Suppressor macrophage treated with lipopolysaccharide for 1 hour (primary cell): ENCODE results near the gene LRRK1.

Experiments used
- DNase-seq, 3 donors: peaks; one replicate each; pipeline ENCODE4 v3.0.0-alpha.2; 2020 to 2022

Gene LRRK1, protein sequence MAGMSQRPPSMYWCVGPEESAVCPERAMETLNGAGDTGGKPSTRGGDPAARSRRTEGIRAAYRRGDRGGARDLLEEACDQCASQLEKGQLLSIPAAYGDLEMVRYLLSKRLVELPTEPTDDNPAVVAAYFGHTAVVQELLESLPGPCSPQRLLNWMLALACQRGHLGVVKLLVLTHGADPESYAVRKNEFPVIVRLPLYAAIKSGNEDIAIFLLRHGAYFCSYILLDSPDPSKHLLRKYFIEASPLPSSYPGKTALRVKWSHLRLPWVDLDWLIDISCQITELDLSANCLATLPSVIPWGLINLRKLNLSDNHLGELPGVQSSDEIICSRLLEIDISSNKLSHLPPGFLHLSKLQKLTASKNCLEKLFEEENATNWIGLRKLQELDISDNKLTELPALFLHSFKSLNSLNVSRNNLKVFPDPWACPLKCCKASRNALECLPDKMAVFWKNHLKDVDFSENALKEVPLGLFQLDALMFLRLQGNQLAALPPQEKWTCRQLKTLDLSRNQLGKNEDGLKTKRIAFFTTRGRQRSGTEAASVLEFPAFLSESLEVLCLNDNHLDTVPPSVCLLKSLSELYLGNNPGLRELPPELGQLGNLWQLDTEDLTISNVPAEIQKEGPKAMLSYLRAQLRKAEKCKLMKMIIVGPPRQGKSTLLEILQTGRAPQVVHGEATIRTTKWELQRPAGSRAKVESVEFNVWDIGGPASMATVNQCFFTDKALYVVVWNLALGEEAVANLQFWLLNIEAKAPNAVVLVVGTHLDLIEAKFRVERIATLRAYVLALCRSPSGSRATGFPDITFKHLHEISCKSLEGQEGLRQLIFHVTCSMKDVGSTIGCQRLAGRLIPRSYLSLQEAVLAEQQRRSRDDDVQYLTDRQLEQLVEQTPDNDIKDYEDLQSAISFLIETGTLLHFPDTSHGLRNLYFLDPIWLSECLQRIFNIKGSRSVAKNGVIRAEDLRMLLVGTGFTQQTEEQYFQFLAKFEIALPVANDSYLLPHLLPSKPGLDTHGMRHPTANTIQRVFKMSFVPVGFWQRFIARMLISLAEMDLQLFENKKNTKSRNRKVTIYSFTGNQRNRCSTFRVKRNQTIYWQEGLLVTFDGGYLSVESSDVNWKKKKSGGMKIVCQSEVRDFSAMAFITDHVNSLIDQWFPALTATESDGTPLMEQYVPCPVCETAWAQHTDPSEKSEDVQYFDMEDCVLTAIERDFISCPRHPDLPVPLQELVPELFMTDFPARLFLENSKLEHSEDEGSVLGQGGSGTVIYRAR (N-terminal part only)

DNA sequence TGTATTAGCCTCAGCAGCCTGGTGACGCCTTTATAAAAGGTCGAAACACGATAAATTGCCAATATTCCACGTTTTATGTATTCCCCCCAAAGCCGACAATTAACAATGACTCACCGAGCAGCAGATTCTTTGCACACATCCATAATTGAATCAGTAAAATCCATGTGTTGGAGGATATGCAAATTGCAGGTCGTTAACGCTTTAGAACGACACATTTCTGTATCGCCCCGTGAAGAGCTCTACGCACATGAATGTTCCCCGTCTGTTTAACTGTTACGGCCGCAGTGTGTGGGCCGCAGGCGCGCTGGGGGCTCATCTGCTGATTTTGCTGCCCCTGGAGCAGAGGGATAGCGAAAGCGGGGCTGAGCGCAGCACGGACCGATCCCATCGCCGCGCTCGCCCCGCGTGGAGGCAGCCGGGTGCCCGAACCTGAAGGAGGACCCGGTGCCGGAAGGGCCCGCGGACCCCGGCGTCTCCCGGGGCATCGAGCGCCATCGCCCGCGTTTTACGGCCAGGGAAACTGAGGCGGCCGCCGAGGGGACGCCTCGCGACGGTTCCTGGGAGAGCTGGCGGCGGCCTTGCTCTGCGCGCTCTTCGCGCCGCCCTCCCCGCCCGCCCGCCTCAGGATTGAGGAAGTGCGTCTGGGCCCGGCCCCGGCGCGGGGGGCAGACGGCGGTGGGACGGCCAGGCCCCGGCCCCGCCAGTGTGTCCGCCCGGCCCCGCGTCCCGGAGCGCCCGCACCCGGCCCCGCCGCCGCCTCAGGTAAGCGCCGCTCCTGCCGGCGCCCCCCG, at the start of gene LRRK1:
LRRK1 (plus strand) TSS at position 668 of the 791 bp plus-strand sequence. CDS start 5,276 bp downstream, outside the sequence.
- DNase-seq = peak; percentile 65 to 92 (median 84)

DNA sequence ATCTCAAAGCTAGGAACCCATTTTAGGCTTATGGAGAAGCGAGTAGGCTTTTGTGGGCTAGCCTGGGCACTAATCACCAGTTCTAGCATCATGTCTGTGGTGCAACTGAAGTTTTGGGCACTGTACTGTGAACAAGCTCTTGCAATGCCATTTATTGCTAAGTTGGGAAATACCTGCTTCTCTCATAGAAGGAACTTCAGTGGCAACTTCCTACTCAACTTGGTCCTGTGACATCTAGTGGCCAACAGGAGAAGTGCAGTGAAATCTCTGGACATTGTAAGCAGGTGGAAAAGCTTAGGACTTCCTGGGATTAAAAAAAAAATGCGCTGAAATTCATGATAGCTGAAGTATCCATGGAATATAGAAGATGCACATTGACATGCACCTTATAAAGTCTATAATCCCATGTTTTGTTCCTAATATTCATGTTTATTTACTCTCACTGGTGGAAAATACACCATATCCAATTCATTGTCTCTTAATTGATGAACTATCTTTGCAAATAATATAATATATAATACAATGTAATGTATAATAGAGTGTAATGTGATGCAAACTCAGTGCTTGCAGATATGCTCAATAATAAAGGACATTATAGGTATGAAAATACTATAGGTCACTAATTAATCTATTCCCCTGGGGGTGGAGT, 46.0 kb upstream of the LRRK1 start:
- DNase-seq = peak; percentile 83 to 94 (median 93)

DNA sequence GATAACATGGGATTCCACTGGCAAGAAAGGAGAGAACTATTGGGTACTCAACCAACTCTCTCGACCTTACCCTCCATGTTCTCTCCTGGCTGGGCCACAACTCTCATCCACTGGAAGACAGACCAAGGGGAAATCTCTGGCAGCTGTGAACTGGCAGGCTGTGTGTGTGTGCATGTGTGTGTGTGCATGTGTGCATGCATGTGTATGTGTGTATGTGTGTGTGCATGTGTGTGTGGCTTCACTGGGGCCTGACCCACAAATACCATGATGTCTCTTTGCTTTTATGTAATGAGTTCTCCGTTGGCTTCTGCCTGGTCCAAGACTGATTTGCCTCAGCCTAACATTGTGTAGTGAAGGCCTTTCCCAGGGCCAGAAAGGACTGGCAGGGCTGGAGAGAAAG, 43.7 kb upstream of the LRRK1 start:
- no peak for DNase-seq

DNA sequence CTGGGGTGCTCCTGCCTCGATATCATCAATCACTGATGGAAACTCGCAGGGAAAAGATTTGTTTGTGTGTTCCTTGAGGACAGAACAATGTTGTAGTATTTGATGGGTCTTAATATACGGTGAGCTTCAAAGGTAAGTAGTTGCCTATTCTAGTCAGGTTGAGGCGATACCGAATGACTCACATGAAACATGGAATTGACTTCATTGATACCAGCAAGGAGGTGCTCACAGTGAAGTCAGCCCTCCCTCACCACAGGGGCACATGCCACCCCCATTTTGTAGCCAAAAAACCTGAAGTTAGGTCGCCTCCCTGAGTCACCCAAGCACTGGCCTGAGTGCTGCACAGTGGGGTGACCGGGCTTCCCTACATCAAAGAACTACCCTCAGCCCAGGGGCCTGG, 43.2 kb upstream of the LRRK1 start:
- no peak for DNase-seq

DNA sequence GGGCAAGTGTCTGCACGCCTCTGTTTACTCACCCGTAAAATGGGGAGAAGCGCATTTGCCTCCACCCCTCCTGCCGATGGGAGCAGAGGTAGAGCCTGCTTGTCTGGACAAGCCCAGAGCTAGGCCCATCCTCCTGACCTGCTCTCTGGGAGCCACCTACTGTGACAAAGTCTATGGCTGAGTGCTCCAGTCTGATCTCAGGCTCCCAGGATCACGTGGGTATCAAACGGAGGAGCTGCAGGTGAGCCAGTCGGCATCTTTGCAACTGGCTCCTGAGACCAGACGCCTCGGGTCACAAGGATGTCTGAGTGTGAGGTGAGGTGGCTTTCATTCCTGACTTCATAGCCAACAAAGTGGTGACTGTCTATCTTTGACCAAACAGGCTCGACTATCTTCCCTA, 41.6 kb upstream of the LRRK1 start:
- no peak for DNase-seq

DNA sequence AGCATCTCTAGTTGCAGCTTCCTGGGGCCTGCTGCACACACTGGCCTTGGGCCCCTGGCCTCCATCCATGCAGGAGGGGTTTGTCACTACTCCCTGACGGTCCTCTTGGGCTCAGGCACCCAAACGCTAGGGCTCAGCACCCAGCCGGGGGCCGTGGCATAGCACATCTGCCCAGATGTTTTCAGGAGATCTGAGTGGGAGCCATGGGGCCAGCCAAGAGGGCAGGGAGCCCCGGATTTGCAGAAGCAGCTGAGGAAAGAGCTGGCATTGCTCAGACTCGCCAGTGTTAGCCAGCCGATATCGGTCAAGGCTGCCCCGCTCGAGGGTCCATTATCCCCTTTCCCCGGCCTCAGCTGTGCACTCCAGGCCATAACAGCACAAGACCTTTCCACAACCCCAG, 41.0 kb upstream of the LRRK1 start:
- DNase-seq = no peak

DNA sequence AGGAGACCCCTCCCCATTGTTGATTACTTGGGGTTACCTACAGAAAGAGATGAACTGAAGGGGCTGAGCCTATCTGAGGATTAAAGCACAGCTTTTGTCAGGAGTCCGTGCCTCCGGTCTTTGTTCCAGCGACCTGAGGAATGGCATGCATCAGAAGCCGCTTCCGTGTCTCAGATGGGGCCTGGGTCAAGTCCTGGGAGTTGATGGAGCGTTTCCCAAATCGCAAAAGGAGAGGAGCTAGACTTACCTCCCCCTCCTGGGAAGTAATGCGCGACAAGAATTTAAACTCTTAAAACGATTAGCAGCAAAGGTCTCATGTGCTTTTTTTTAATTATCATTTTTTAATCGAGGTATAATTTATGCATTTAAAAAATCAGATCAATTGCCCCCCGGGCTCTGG, 40.5 kb upstream of the LRRK1 start:
- DNase-seq = no peak

DNA sequence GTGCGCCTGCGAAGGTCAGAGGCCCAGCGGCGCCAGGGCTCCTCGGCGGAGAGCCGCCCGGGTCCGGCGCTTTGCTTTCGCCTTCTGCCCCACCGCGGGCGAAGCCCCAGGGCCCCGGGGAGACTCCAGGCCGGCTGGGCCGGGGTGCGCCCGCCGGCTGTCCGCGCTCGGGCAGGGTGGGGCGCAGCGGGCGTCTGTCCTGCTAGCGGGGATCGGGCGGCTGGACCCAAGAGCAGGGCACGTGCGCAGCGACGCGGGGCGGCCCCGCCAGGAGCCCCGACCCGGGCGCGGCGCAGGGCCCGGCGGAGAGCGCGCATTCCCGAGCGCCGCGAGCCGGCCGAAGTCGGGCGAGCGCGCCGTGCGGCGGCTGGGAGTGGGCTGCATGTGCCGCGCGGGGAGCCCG, 40.1 kb upstream of the LRRK1 start:
- peak in 2 of 3 donors; percentile 15 to 39 for DNase-seq

DNA sequence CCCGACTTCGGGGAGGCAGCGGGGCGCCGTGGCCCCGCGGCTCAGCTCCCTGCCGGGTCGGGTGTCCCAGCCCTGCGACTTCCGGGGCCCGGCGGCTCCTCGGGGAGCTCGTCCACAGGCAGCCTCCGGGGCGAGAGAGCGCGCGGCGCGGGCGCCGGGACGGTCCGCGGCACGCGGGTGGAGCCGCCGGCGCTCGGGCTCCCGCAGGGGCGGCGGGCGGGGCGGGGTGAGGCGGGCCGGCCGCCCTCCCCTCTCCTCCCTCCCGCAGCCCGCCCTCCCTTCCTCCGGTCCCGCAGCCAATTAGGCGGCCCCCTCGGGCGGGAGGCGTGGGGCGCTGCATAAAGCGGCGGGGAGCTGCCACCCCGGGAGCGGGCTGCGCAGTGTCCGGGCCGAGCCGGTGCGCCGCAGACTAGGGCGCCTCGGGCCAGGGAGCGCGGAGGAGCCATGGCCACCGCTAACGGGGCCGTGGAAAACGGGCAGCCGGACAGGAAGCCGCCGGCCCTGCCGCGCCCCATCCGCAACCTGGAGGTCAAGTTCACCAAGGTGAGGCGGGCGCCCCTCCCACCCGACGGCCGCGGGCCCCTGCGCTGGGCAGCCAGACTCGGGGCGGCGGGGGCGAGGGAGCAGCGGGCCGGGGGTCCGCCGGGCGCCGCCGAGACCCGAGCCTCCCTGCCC, 39.6 kb upstream of the LRRK1 start, which contains the start of gene ALDH1A3:
ALDH1A3 (plus strand) TSS at position 368 of the 675 bp plus-strand sequence; CDS start at position 445, 77 bp downstream.
- peak in 2 of 3 donors; percentile 23 to 62 for DNase-seq

DNA sequence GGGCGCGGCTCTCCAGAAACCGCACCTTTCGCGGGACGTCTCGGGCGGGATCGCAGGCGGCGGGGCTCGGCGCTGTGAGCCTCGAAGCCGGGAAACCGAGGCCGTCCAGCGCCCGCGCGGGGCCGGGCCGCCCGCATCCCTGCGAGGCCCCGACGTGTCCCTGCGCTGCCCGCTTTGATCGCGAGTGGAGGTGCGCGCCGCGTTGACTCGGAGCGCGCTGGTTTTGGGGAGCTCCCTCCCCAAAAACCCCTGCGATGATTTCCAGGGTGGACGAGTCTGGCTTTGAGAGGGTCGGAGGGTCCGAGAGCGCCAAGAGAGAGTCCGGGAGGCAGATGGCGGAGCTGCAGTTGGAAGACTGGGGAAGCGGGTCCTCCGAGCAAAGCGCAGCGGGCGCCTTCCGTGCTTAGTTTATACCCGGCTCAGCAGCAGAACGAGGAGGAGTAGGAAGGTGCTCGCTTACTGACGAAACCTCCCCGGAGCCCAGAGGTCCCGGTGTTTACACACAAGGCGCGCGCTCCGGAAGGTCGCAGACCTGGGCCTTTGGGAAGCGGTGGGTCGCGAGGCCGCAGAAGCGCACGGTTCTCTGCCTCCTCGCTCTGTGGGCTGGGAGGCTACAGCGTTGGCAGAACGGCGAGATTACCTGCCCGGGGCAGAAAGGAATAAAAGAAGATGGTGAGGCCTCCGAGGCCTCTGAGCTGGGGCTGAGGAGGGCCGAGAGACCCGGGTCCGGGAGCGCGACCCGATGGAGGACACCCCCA, 38.8 kb upstream of the LRRK1 start:
- DNase-seq = peak in 1 of 3 donors; percentile 12

DNA sequence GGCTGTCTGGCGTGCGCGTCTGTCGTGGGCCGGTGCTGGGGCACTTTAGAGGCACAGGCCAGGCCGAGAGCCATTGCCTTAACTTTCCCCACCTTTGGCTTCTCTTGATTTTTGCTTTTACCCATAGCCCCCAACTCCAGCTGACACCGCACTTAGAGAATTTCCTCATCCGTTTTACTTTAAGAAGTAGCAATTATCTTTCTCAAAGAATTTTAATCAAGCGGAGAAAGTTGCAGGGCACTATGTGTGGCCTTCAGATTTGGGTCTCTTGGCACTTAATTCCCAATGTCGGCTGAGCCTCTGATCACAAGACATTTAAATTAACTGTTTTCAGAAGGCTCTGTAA, 38.3 kb upstream of the LRRK1 start:
- no peak for DNase-seq

DNA sequence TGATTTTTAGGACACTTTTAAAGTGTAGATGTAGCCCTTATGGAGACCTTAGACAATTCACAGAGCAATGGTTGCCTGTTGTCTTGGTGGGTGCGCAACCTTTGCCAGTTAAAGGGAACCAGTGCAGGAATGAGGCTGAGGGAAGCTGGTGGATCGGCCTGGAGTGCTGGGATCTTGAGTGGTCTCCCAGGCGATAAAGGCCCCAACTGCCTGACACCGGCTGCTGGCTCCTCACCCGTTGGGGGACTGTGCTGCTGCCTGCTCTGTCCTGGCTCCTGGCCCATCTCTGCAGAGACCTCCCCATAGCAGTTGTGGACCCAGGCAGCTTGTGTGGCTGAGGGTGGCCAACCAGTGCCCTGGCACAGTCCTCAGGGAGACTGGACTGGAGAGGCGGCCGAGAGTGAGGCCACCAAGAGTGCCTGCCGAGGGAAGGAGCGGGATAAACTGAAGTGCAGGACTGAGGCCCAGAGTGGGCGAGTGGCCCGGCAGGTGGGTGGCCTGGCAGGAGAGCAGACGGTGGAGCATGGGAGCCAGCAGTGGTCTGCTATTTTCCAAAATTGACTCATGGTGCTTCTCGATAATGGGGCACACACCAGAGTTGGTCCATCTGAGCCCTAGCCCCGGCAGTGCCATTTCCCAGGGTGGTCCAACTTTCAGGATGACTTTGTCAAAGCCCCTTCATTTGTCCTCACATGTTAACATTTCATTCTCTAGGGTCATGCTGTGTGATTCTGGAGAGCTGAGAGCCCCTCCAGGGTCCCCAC, 37.4 kb upstream of the LRRK1 start:
- no peak for DNase-seq

DNA sequence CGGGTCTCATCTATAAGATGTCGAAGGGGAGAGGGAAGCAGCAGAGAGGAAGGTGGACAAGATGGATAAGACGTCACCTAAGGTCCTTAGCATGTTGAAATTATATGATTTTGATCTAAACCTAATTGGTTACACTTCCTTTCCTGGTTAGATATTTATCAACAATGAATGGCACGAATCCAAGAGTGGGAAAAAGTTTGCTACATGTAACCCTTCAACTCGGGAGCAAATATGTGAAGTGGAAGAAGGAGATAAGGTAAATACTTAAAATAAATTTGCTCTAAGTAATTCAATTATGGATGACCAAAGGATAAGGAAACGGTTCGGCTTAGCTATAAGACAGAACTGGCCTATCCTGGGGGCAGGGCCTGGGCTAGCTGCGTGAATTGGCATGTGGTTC, 34.0 kb upstream of the LRRK1 start:
- DNase-seq = no peak

DNA sequence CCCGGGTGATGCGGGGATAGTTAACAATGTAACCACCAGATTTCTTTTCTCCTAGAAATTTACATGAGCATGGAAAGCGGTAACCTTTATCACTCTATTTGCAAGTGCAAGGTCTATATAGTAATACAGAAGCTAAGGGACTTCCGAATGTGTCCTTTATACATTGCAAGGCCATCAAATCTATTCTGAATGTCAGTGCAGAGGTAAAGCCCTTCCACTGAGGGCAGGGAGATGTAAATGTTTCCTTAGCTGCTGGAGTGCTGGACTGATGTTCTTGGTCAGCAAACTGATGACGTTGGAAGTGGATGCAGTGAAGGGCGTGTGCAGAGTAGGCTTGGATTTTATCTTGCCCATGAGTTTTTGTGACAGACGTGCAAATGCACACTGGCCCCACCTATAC, 33.3 kb upstream of the LRRK1 start:
- DNase-seq = no peak

DNA sequence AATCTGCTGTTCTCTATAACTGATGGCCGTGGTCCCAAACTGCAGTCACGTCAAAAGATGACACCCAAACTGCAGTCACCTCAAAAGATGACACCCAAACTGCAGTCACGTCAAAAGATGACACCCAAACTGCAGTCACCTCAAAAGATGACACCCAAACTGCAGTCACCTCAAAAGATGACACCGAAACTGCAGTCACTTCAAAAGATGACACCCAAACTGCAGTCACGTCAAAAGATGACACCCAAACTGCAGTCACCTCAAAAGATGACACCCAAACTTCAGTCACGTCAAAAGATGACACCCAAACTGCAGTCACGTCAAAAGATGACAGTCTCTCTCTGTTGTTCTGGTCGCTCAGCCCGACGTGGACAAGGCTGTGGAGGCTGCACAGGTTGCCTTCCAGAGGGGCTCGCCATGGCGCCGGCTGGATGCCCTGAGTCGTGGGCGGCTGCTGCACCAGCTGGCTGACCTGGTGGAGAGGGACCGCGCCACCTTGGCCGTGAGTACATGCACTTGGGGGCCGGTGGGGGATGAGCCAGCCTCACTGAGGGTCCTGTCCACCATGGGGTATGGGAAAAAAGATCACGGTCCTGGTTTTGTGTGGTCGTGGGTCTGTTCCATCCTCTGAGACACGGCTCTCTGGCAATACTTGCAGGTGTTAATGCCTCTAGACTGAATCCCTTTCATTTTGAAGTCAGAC, 31.8 kb upstream of the LRRK1 start:
- DNase-seq = no peak

DNA sequence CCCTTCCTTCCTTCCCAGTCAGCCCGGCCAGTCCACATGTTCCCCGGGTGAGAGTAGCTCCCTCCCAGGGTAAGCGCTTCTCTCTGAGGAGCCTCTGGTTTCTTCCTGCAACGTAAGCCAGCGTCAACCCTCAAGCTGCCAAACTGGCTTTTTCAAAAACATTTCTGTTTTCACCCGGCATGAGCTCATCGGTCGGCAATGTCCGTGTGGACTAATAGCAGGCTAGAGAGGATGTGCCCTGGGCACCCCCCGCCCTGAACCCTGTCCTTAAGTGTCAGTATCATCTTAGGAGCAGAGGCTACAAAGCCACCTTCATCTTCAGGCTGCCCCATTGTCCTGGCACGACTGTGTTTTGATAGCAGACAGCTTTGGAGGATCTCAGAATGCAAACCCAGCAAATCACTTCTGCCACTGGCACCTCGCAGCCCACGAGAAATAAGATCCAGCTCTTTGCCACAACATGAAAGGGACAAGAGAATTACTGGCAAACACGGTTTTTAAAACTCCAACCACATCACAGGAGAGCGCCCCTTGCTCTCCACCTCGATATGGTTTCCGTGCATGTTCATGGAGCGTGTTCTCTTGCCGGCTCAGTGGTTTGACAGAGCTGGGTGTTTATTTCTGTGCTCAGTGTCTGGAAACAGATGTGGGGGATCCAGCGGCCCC, 29.6 kb upstream of the LRRK1 start:
- DNase-seq = peak in 1 of 3 donors; percentile 8

DNA sequence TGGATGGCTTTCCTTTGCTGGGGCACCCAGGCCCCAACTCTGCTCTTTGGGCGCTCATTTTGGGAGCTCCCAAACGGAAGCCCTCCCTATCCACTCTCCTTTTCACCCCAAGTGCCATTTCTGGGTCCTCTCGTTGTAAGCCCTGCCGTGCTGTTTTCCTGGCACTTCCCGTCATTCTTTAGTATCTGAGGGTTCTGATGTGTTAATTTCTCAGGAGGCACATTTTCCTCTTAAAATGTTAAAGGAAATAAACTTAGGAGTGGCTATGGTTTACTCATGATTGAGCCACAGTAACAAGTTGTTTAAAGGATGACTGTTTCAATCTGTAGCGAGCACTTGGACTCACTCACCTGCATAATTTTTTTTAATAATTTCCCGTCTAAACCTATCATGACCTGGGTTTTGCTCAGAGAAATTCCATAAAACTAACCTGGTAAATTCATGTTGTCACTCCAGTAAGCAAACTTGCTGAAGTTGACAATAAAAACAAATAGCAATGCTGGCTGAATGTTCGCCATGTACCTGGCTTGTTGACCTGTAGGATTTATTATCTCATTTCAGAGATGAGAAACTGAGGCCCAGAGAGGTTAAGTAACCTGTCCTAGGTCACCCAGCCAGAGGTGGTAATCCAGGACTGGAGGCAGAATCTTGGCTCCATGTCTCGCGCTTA, 29.0 kb upstream of the LRRK1 start:
- no peak for DNase-seq

DNA sequence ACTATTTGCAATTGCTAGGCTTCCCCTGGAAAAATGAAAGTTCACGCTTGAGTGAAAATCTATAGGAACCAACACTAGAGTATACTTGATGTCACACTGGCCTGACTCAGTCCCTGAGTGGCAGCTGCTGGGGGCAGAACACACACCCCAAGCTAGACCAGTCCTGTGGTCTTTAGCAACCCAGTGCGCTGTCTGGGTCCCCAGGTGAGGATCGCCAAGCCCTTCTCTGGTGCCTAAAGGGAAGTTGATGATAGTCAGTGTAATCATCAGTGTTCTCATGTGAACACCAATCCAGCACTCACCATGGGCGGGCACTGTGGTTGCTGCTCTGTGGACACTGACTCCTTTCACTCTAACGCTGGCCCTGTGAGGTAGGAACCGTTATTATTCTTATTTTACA, 28.3 kb upstream of the LRRK1 start:
- DNase-seq = no peak
